K562 treated with DMSO at 1 percent for 4 hours (cell line): ENCODE measurements around the gene CXCL1. TPM values are rescaled to one million over a fixed set of nuclear protein-coding genes. Genes with fewer than 3 reads are reported as not detected.

Experiments used
- total RNA-seq: library from RNA; unstranded; fragments of 300-600 nt; gene quantifications from 2 replicates; pipeline ENCODE4 v1.2.3, GENCODE V29; 2022; ENCODE audit not compliant: insufficient read depth

Gene CXCL1
- total RNA-seq: not detected in 2 replicates

DNA sequence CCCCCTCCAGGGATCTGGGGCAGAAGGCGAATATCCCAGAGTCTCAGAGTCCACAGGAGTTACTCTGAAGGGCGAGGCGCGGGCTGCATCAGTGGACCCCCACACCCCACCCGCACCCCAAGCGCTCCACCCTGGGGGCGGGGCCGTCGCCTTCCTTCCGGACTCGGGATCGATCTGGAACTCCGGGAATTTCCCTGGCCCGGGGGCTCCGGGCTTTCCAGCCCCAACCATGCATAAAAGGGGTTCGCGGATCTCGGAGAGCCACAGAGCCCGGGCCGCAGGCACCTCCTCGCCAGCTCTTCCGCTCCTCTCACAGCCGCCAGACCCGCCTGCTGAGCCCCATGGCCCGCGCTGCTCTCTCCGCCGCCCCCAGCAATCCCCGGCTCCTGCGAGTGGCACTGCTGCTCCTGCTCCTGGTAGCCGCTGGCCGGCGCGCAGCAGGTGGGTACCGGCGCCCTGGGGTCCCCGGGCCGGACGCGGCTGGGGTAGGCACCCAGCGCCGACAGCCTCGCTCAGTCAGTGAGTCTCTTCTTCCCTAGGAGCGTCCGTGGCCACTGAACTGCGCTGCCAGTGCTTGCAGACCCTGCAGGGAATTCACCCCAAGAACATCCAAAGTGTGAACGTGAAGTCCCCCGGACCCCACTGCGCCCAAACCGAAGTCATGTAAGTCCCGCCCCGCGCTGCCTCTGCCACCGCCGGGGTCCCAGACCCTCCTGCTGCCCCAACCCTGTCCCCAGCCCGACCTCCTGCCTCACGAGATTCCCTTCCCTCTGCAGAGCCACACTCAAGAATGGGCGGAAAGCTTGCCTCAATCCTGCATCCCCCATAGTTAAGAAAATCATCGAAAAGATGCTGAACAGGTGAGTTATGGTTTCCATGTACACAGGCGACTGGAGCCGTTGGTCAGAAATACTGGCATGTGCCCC is at the start of gene CXCL1:
Gene CXCL1, plus strand, starts transcription at position 264 of the 926 bp plus-strand sequence. Its CDS starts 78 bp downstream, at position 342.

GRCh38 chr4:73836373-73837279 is 32.6 kb upstream of the CXCL1 start, which contains the start of gene CXCL6:
CXCL6 (plus strand) TSS chr4:73836678; CDS start chr4:73836751, 73 bp downstream.

DNA sequence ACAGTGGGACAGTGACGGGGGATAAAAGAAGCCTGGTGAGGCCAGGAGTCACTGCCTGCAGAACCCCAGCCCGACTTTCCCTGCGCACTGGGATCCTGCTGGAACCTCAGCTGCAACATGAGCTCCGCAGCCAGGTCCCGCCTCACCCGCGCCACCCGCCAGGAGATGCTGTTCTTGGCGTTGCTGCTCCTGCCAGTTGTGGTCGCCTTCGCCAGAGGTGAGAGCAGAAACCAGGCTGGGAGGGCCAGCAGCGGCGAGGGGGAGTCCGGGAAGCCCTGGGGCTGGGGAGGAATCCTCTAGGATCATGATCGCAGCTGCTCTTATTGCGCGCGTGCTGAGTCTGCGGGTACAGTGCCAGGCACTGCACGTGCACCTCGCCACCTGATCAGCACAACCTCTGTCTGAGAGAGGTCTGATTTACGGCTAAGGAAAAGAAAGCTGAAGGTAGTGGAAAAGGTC is 15.9 kb upstream of the CXCL1 start, which contains the start of gene PF4V1:
Gene PF4V1, plus strand, starts transcription at position 51 of the 459 bp plus-strand sequence. Its CDS starts 67 bp downstream, at position 118.

Other genes with a start within 250 kb of the CXCL1 start
- not detected in 2 replicates for gene RASSF6, start 249.0 kb upstream of the CXCL1 start, total RNA-seq
- gene CXCL8, start 128.8 kb upstream of the CXCL1 start, total RNA-seq: 2.9 TPM in 1 of 2 replicates, not detected in the other
- not detected in 2 replicates for gene CXCL6, start 32.7 kb upstream of the CXCL1 start, total RNA-seq
- gene PF4V1, start 16.1 kb upstream of the CXCL1 start, total RNA-seq: not detected in 2 replicates
- not detected in 2 replicates for gene PF4, start 112.6 kb downstream of the CXCL1 start, total RNA-seq
- gene PPBP, start 118.8 kb downstream of the CXCL1 start, total RNA-seq: 4.4 TPM in 1 of 2 replicates, not detected in the other
- gene CXCL5, start 129.3 kb downstream of the CXCL1 start, total RNA-seq: not detected in 2 replicates
- gene CXCL3, start 169.3 kb downstream of the CXCL1 start, total RNA-seq: 4.4 and 6.3 TPM in 2 replicates
- gene CXCL2, start 229.8 kb downstream of the CXCL1 start, total RNA-seq: 1.6 and 4.0 TPM in 2 replicates